ENCODE measurements around the gene KDM5A. TPM values are rescaled to one million over a fixed set of nuclear protein-coding genes. Genes with fewer than 3 reads are reported as not detected.
A peak's percentile ranks its signal among the peaks of the same experiment; 100 is the strongest.

Gene KDM5A
- total and polyA plus RNA-seq, 10 of the 15 experiments (the other 5 are each of a cell fraction or from before 2014, with no cell fraction given) = 9.0 to 59.9 (median 27.7) TPM

GRCh38 chr12:237026-237815 lies 151.9 kb downstream of the KDM5A start:
- Histone ChIP-seq H3K27ac (ENCODE audit: control insufficient read depth, insufficient read depth) (no peak overlapping the region), H2AFZ (ENCODE audit: control insufficient read depth, low read depth, low read length) (no peak overlapping the region), H3K4me1 (ENCODE audit: control insufficient read depth, insufficient read depth, low read length) (no peaks in the 10 kb centered on the region), H3K9me3 (replicated peaks; ENCODE audit: control insufficient read depth, insufficient read depth, low read length) (peaks cover 6% of the 10 kb centered on the region; the same call in 2 of the 3 replicates), H3K27me3 (replicated peaks in 1 of 2; ENCODE audit: control insufficient read depth in 2 of 2, insufficient read depth in 2 of 2, low read length in 1 of 2) (no peaks in the 10 kb centered on the region), H3K9ac (ENCODE audit: control insufficient read depth, insufficient read depth, low read length) (no peak overlapping the region), H3K36me3 (ENCODE audit: control insufficient read depth in 2 of 2, insufficient read depth in 2 of 2, low read length in 1 of 2) (no peaks in the 10 kb centered on the region), H3K4me3 (no peak overlapping the region), H3K79me2 (ENCODE audit: control insufficient read depth, insufficient read depth, low read length) (no peaks in the 10 kb centered on the region), H3K4me2 (ENCODE audit: control insufficient read depth, insufficient read depth) (no peak overlapping the region), H4K20me1 (ENCODE audit: control insufficient read depth, insufficient read depth) (no peaks in the 10 kb centered on the region)
- ChIA-PET POLR2A (interaction anchor here (0.7 kb wide), 1 partner anchor 38 kb away, joined by 3 read pairs; no protein-coding TSS in a partner anchor), SMC1A (ENCODE audit: uncharacterized antibody, unreplicated experiment) (interaction anchor here (0.7 kb wide), 1 partner anchor 15 kb away, joined by 3 read pairs; no protein-coding TSS in a partner anchor), RAD21 (ENCODE audit: unreplicated experiment) (no interaction called here), CTCF (no interaction called here)
- intact Hi-C loops (cut with micrococcal nuclease; ENCODE audit: unreplicated experiment) (no loop called here), in situ Hi-C loops (cut with MboI) (no loop called here)
- FAIRE-seq = no peak
- no peak for DNase-seq (ENCODE audit: low read depth, low spot score)
- peak; percentile 24; the same call in 1 of the 3 replicates for ATAC-seq
- no TSS peak for BruUV-seq (replicated peaks)
- WGBS (ENCODE audit: insufficient coverage, insufficient replicate concordance, low lambda C conversion rate, missing lambda C conversion rate) = 20% methylated on average over 12 of the region's 13 CpGs
- no peak for TF ChIP-seq MYB (IDR thresholded peaks at IDR 0.05; ENCODE audit: borderline replicate concordance, low read depth, low read length)
- TF ChIP-seq, protein P1, sequence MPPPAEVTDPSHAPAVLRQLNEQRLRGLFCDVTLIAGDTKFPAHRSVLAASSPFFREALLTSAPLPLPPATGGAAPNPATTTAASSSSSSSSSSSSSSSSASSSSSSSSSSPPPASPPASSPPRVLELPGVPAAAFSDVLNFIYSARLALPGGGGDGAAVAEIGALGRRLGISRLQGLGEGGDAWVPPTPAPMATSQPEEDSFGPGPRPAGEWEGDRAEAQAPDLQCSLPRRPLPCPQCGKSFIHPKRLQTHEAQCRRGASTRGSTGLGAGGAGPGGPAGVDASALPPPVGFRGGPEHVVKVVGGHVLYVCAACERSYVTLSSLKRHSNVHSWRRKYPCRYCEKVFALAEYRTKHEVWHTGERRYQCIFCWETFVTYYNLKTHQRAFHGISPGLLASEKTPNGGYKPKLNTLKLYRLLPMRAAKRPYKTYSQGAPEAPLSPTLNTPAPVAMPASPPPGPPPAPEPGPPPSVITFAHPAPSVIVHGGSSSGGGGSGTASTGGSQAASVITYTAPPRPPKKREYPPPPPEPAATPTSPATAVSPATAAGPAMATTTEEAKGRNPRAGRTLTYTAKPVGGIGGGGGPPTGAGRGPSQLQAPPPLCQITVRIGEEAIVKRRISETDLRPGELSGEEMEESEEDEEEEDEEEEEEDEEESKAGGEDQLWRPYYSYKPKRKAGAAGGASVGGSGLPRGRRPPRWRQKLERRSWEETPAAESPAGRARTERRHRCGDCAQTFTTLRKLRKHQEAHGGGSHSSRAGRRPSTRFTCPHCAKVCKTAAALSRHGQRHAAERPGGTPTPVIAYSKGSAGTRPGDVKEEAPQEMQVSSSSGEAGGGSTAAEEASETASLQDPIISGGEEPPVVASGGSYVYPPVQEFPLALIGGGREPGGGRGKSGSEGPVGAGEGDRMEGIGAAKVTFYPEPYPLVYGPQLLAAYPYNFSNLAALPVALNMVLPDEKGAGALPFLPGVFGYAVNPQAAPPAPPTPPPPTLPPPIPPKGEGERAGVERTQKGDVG (CRISPR knock-in tag; IDR thresholded peaks at IDR 0.05) = no peak
- TF ChIP-seq NR2C2 (IDR thresholded peaks at IDR 0.05; ENCODE audit: borderline replicate concordance, control insufficient read depth, insufficient read length, low read depth) = no peak
- TF ChIP-seq E2F4 (IDR thresholded peaks at IDR 0.05; ENCODE audit: low read depth, low read length) = no peak
- TF ChIP-seq, protein P2, sequence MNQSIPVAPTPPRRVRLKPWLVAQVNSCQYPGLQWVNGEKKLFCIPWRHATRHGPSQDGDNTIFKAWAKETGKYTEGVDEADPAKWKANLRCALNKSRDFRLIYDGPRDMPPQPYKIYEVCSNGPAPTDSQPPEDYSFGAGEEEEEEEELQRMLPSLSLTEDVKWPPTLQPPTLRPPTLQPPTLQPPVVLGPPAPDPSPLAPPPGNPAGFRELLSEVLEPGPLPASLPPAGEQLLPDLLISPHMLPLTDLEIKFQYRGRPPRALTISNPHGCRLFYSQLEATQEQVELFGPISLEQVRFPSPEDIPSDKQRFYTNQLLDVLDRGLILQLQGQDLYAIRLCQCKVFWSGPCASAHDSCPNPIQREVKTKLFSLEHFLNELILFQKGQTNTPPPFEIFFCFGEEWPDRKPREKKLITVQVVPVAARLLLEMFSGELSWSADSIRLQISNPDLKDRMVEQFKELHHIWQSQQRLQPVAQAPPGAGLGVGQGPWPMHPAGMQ (IDR thresholded peaks at IDR 0.05; ENCODE audit: borderline replicate concordance) = no peak
- TF ChIP-seq ETV6 (conservative IDR thresholded peaks at IDR 0.05 in 1 of 2, IDR thresholded peaks at IDR 0.05 in 1 of 2; ENCODE audit: borderline replicate concordance in 1 of 2, low read depth in 1 of 2) = no peak
- no peak for TF ChIP-seq ZBTB33 (IDR thresholded peaks at IDR 0.05)
- no peak for TF ChIP-seq ZNF622 (IDR thresholded peaks at IDR 0.05)
- TF ChIP-seq, protein P3, sequence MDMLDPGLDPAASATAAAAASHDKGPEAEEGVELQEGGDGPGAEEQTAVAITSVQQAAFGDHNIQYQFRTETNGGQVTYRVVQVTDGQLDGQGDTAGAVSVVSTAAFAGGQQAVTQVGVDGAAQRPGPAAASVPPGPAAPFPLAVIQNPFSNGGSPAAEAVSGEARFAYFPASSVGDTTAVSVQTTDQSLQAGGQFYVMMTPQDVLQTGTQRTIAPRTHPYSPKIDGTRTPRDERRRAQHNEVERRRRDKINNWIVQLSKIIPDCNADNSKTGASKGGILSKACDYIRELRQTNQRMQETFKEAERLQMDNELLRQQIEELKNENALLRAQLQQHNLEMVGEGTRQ (IDR thresholded peaks at IDR 0.05; ENCODE audit: borderline replicate concordance, low read depth, low read length) = no peak
- no peak for TF ChIP-seq HDAC6 (IDR thresholded peaks at IDR 0.05; ENCODE audit: unreplicated experiment)
- no peak for TF ChIP-seq NR2F1 (conservative IDR thresholded peaks at IDR 0.05)
